GM23338 (cell line): Measurements from ENCODE around the gene EIF2AK3. TPM values are rescaled to one million over a fixed set of nuclear protein-coding genes. Genes with fewer than 3 reads are reported as not detected.

Source experiments
- ATAC-seq: fragments of 200-7000 bp; cut with Tn5 transposase; 3 replicates; pipeline ENCODE4 v1.9.1; 2020
- DNase-seq: peaks from one replicate; pipeline ENCODE4 v3.0.0-alpha.2; 2015; ENCODE audit warnings: low spot score
- H2AFZ ChIP-seq: fragments of 200-600 bp; sonication (generic); 2 replicates; pipeline ENCODE4 v1.8.0; 2016; ENCODE audit warnings: antibody characterized with exemption, mild to moderate bottlenecking, moderate library complexity
- H3F3A ChIP-seq: fragments of 200-600 bp; sonication (generic); replicated peaks from 2 replicates; pipeline ENCODE4 v1.8.0; 2017; ENCODE audit warnings: antibody characterized with exemption, mixed run types, low read depth
- H3K27ac ChIP-seq: fragments of 200-600 bp; sonication (generic); 2 replicates; pipeline ENCODE4 v1.6.1; 2016; ENCODE audit warnings: low read depth
- H3K27me3 ChIP-seq: fragments of 200-600 bp; sonication (generic); 2 replicates; pipeline ENCODE4 v1.8.0; 2016; ENCODE audit warnings: mild to moderate bottlenecking, mixed run types, moderate library complexity; ENCODE audit not compliant: insufficient read depth
- H3K36me3 ChIP-seq: fragments of 200-600 bp; sonication (generic); 2 replicates; pipeline ENCODE4 v1.8.0; 2016; ENCODE audit warnings: mild to moderate bottlenecking; ENCODE audit not compliant: insufficient read depth
- H3K4me1 ChIP-seq: fragments of 200-600 bp; sonication (generic); 2 replicates; pipeline ENCODE4 v1.8.0; 2016; ENCODE audit warnings: mild to moderate bottlenecking, moderate library complexity; ENCODE audit not compliant: insufficient read depth
- H3K4me2 ChIP-seq: fragments of 200-600 bp; sonication (generic); 2 replicates; pipeline ENCODE4 v1.7.1; 2017; ENCODE audit warnings: mixed run types
- H3K4me3 ChIP-seq: fragments of 200-600 bp; sonication (generic); 2 replicates; pipeline ENCODE4 v1.6.1; 2016; ENCODE audit warnings: mixed run types
- H3K79me2 ChIP-seq: fragments of 200-600 bp; sonication (generic); replicated peaks from 2 replicates; pipeline ENCODE4 v1.8.0; 2017; ENCODE audit warnings: mild to moderate bottlenecking; ENCODE audit not compliant: insufficient read depth
- H3K9me2 ChIP-seq: fragments of 200-600 bp; sonication (generic); 2 replicates; pipeline ENCODE4 v1.8.0; 2017; ENCODE audit not compliant: insufficient read depth
- H4K20me1 ChIP-seq: fragments of 200-600 bp; sonication (generic); replicated peaks from 2 replicates; pipeline ENCODE4 v1.8.0; 2017; ENCODE audit warnings: mild to moderate bottlenecking; ENCODE audit not compliant: insufficient read depth
- H3K27ac Mint-ChIP-seq: 2 replicates; pipeline ENCODE4 v1.8.0; 2020; ENCODE audit warnings: inconsistent platforms, mild to moderate bottlenecking, moderate library complexity, mixed read lengths
- H3K27me3 Mint-ChIP-seq: 3 replicates; pipeline ENCODE4 v1.8.0; 2022; ENCODE audit warnings: low read depth, mild to moderate bottlenecking, moderate library complexity, mixed read lengths, inconsistent platforms; ENCODE audit not compliant: insufficient read depth, poor library complexity
- H3K36me3 Mint-ChIP-seq: 3 replicates; pipeline ENCODE4 v1.8.0; 2021; ENCODE audit warnings: low read depth, mild to moderate bottlenecking, inconsistent platforms, moderate library complexity, mixed read lengths
- H3K4me1 Mint-ChIP-seq: 3 replicates; pipeline ENCODE4 v1.8.0; 2020; ENCODE audit warnings: mild to moderate bottlenecking, inconsistent platforms, mixed read lengths
- H3K4me3 Mint-ChIP-seq: 3 replicates; pipeline ENCODE4 v1.8.0; 2021; ENCODE audit warnings: moderate library complexity, mild to moderate bottlenecking, inconsistent platforms, mixed read lengths
- H3K9me3 Mint-ChIP-seq: 3 replicates; pipeline ENCODE4 v1.8.0; 2020; ENCODE audit warnings: moderate library complexity, mild to moderate bottlenecking, inconsistent platforms, mixed read lengths
- CREB1 ChIP-seq: fragments of 250-450 bp; sonication (Bioruptor Pico); IDR thresholded peaks from 2 replicates; pipeline ENCODE4 v1.5.0; 2020; ENCODE audit warnings: low read depth, mild to moderate bottlenecking, moderate library complexity
- EZH2 ChIP-seq: fragments of 200-600 bp; sonication (generic); IDR thresholded peaks from one replicate; pipeline ENCODE4 v1.8.0; 2017; ENCODE audit warnings: antibody characterized with exemption, mild to moderate bottlenecking, low read depth; ENCODE audit not compliant: unreplicated experiment
- EZH2phosphoT487 ChIP-seq: fragments of 200-600 bp; sonication (generic); IDR thresholded peaks from one replicate; pipeline ENCODE4 v1.8.1; 2018; ENCODE audit warnings: antibody characterized with exemption; ENCODE audit not compliant: unreplicated experiment
- JUNB ChIP-seq: IDR thresholded peaks from one replicate; pipeline ENCODE4 v1.6.1; 2016; ENCODE audit warnings: antibody characterized with exemption; ENCODE audit not compliant: unreplicated experiment
- NANOG ChIP-seq: IDR thresholded peaks from 2 replicates; pipeline ENCODE4 v1.6.1; 2016; ENCODE audit warnings: antibody characterized with exemption, borderline replicate concordance
- POLR2AphosphoS5 ChIP-seq: IDR thresholded peaks from 2 replicates; pipeline ENCODE4 v1.6.1; 2016; ENCODE audit warnings: antibody characterized with exemption, low read depth
- ZNF114 ChIP-seq: fragments of 250-450 bp; sonication (Bioruptor Pico); IDR thresholded peaks from 2 replicates; pipeline ENCODE4 v1.5.0; 2020; ENCODE audit warnings: mild to moderate bottlenecking, moderate library complexity
- ZNF331 ChIP-seq: fragments of 250-450 bp; sonication (Bioruptor Pico); IDR thresholded peaks from 2 replicates; pipeline ENCODE4 v1.5.0; 2020; ENCODE audit warnings: low read depth, mild to moderate bottlenecking, moderate library complexity
- polyA plus RNA-seq: library from polyadenylated mRNA; unstranded; fragments of >200 nt; fragmentation: Nextera tagmentation; extraction: Ambion mirVana; gene quantifications from 2 replicates; pipeline ENCODE4 v1.2.1, GENCODE V29; 2016
- total RNA-seq: library from RNA; depleted of rRNA; stranded (reverse); fragments of >200 nt; shearing (Covaris generic); gene quantifications from 2 replicates; pipeline ENCODE4 v1.2.3, GENCODE V29; 2014
- TF ChIP-seq, protein P1 (sequence below): fragments of 250-450 bp; sonication (Bioruptor Pico); IDR thresholded peaks from 2 replicates; pipeline ENCODE4 v1.5.0; 2020; ENCODE audit warnings: mild to moderate bottlenecking, moderate library complexity

The EIF2AK3 gene
- total and polyA plus RNA-seq, 2 experiments from 2014 or later = 5.9 to 24.2 TPM

DNA sequence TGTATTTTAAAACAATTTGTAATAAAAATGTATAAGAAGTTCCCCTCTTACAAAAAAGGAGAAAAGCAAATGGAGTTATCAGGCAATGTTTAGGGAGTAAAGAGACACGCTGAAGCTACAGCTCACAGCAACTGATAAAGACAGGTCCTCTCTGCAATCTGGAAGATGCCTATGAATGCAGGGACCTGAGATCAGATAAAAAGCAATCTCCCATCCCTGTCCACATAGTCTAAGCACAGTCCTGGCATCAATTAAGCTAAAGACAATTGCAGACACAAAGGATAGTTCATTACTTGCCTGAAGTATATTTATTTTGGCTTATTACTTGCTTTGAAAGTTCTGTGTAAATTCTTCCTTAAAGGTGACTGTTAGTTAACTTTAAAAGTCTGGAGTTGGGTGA is 5.0 kb downstream of the EIF2AK3 start (continued):
- TF ChIP-seq, protein P1, sequence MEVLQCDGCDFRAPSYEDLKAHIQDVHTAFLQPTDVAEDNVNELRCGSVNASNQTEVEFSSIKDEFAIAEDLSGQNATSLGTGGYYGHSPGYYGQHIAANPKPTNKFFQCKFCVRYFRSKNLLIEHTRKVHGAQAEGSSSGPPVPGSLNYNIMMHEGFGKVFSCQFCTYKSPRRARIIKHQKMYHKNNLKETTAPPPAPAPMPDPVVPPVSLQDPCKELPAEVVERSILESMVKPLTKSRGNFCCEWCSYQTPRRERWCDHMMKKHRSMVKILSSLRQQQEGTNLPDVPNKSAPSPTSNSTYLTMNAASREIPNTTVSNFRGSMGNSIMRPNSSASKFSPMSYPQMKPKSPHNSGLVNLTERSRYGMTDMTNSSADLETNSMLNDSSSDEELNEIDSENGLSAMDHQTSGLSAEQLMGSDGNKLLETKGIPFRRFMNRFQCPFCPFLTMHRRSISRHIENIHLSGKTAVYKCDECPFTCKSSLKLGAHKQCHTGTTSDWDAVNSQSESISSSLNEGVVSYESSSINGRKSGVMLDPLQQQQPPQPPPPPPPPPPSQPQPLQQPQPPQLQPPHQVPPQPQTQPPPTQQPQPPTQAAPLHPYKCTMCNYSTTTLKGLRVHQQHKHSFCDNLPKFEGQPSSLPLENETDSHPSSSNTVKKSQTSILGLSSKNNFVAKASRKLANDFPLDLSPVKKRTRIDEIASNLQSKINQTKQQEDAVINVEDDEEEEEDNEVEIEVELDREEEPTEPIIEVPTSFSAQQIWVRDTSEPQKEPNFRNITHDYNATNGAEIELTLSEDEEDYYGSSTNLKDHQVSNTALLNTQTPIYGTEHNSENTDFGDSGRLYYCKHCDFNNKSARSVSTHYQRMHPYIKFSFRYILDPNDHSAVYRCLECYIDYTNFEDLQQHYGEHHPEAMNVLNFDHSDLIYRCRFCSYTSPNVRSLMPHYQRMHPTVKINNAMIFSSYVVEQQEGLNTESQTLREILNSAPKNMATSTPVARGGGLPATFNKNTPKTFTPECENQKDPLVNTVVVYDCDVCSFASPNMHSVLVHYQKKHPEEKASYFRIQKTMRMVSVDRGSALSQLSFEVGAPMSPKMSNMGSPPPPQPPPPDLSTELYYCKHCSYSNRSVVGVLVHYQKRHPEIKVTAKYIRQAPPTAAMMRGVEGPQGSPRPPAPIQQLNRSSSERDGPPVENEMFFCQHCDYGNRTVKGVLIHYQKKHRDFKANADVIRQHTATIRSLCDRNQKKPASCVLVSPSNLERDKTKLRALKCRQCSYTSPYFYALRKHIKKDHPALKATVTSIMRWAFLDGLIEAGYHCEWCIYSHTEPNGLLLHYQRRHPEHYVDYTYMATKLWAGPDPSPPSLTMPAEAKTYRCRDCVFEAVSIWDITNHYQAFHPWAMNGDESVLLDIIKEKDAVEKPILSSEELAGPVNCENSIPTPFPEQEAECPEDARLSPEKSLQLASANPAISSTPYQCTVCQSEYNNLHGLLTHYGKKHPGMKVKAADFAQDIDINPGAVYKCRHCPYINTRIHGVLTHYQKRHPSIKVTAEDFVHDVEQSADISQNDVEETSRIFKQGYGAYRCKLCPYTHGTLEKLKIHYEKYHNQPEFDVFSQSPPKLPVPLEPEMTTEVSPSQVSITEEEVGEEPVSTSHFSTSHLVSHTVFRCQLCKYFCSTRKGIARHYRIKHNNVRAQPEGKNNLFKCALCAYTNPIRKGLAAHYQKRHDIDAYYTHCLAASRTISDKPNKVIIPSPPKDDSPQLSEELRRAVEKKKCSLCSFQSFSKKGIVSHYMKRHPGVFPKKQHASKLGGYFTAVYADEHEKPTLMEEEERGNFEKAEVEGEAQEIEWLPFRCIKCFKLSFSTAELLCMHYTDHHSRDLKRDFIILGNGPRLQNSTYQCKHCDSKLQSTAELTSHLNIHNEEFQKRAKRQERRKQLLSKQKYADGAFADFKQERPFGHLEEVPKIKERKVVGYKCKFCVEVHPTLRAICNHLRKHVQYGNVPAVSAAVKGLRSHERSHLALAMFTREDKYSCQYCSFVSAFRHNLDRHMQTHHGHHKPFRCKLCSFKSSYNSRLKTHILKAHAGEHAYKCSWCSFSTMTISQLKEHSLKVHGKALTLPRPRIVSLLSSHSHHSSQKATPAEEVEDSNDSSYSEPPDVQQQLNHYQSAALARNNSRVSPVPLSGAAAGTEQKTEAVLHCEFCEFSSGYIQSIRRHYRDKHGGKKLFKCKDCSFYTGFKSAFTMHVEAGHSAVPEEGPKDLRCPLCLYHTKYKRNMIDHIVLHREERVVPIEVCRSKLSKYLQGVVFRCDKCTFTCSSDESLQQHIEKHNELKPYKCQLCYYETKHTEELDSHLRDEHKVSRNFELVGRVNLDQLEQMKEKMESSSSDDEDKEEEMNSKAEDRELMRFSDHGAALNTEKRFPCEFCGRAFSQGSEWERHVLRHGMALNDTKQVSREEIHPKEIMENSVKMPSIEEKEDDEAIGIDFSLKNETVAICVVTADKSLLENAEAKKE = no peak

- no peak overlapping the region for H3K4me3 Mint-ChIP-seq
- H3F3A ChIP-seq = no peaks in the 10 kb centered on the region
- peaks cover 28% of the 10 kb centered on the region for H3K4me1 ChIP-seq
- H3K9me3 Mint-ChIP-seq = no peaks in the 10 kb centered on the region; the same call in 2 of the 3 replicates
- H4K20me1 ChIP-seq = peaks cover 10% of the 10 kb centered on the region; the same call in 1 of the 2 replicates
- no peak overlapping the region for H3K4me3 ChIP-seq
- DNase-seq (no peak), ATAC-seq (no peak)
- no peak overlapping the region for H3K27ac ChIP-seq
- no peaks in the 10 kb centered on the region for H3K36me3 ChIP-seq
- no peak overlapping the region for H3K27ac Mint-ChIP-seq
- H3K79me2 ChIP-seq = peaks cover 100% of the 10 kb centered on the region
- H3K9me2 ChIP-seq = no peaks in the 10 kb centered on the region
- H3K27me3 Mint-ChIP-seq = no peaks in the 10 kb centered on the region
- no peak overlapping the region for H2AFZ ChIP-seq
- H3K27me3 ChIP-seq = no peaks in the 10 kb centered on the region
- no peaks in the 10 kb centered on the region for H3K36me3 Mint-ChIP-seq
- H3K4me2 ChIP-seq = no peak overlapping the region
- peaks cover 6% of the 10 kb centered on the region for H3K4me1 Mint-ChIP-seq
- TF ChIP-seq, protein P1 = no peak
- TF ChIP-seq JUNB = no peak
- no peak for TF ChIP-seq EZH2phosphoT487
- no peak for TF ChIP-seq EZH2
- TF ChIP-seq NANOG = no peak
- TF ChIP-seq ZNF114 (CRISPR knock-in tag) = no peak
- no peak for TF ChIP-seq POLR2AphosphoS5
- no peak for TF ChIP-seq CREB1 (CRISPR knock-in tag)
- TF ChIP-seq ZNF331 (CRISPR knock-in tag) = no peak
Observed at GRCh38 chr2:88621432-88621831, 5.8 kb downstream of the EIF2AK3 start.
